ENCODE measurements around the gene S100PBP. TPM values are rescaled to one million over a fixed set of nuclear protein-coding genes. Genes with fewer than 3 reads are reported as not detected.
"Not testable (repeated sequence)": the region's sequence is repeated elsewhere in the genome, so short reads cannot be mapped to it uniquely, and the experiment has no call there.

Gene S100PBP
- total RNA-seq, 4 donors from 2014 or later: 27.3 to 41.9 (median 34.7) TPM

DNA sequence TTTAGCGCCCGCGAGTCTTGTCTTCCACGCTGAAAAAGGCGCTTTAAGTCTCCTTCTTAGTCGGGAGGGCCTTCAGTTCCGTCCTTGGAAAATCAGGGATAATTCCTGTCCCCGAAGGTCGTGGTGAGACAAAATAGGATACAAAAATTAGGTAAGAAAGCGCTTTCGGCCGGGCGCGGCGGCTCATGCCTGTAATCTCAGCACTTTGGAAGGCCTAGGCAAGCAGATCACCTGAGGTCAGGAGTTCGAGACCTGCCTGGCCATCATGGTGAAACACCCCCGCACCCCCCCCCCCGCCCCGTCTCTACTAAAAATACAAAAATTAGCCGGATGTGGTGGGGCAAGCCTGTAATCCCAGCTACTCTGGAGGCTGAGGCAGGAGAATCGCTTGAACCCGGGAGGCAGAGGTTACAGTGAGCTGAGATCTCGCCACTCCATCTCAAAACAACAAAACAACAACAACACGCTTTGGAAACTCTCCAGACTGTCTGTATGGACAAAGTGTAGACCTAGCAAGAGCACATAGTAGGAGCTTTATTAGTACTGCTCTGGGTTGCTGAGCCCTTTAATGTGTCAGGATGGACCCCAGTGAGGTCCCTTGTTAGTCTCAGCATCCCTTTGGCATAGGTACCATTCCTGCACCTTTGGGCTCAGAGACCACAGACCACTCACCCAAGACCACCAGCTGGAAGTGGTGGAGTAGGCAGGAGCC is 84.5 kb downstream of the S100PBP start:
- intact Hi-C loops (cut with DNase I): no loop called here
- WGBS, 2 donors: 55% methylated on average over 18 to 23 of the region's 24 CpGs
- peak overlapping the region; percentile 47 to 78 (median 71) for H3K4me3 ChIP-seq (replicated peaks in 1 of 3)
- H3K9me3 ChIP-seq: no peaks in the 10 kb centered on the region
- no peak for DNase-seq
- H3K27ac ChIP-seq: no peak overlapping the region
- H3K27me3 ChIP-seq: no peaks in the 10 kb centered on the region
- H3K4me1 ChIP-seq: peaks cover 9 to 13% of the 10 kb centered on the region in 2 donors
- no peak for TF ChIP-seq POLR2A (IDR thresholded peaks at IDR 0.05)
- TF ChIP-seq, protein P1, sequence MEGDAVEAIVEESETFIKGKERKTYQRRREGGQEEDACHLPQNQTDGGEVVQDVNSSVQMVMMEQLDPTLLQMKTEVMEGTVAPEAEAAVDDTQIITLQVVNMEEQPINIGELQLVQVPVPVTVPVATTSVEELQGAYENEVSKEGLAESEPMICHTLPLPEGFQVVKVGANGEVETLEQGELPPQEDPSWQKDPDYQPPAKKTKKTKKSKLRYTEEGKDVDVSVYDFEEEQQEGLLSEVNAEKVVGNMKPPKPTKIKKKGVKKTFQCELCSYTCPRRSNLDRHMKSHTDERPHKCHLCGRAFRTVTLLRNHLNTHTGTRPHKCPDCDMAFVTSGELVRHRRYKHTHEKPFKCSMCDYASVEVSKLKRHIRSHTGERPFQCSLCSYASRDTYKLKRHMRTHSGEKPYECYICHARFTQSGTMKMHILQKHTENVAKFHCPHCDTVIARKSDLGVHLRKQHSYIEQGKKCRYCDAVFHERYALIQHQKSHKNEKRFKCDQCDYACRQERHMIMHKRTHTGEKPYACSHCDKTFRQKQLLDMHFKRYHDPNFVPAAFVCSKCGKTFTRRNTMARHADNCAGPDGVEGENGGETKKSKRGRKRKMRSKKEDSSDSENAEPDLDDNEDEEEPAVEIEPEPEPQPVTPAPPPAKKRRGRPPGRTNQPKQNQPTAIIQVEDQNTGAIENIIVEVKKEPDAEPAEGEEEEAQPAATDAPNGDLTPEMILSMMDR (IDR thresholded peaks at IDR 0.05): no peak
- H3K36me3 ChIP-seq: no peaks in the 10 kb centered on the region

DNA sequence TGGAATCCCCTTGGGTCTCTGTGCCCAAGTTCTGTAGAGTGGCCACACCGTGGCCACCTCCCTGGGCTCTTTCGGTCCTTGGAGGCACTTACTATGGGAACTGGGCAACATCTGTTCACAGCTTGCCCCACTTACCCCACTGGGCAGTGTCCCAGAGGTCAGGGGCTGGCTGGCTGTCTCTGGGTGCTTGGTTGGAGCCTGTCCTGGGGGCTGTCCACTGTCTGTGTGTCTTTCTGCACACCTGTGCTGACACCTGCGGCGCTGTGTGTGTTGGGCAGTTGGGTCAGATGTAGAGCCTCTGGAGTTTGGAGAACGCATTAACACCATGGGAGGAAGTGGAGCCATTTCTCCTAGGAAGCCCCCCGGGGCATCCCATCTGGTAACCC is 85.1 kb downstream of the S100PBP start:
- no peak for DNase-seq
- Histone ChIP-seq H3K27ac (no peak overlapping the region), H3K27me3 (no peaks in the 10 kb centered on the region), H3K9me3 (no peaks in the 10 kb centered on the region), H3K36me3 (no peaks in the 10 kb centered on the region), H3K4me3 (replicated peaks in 1 of 3) (no peak overlapping the region), H3K4me1 (peaks cover 13 to 15% of the 10 kb centered on the region in 2 donors)
- 67 to 86% methylated on average over 2 to 5 of the region's 6 CpGs for WGBS, 2 donors
- TF ChIP-seq, protein P1 (IDR thresholded peaks at IDR 0.05): no peak
- intact Hi-C loops (cut with DNase I): no loop called here

DNA sequence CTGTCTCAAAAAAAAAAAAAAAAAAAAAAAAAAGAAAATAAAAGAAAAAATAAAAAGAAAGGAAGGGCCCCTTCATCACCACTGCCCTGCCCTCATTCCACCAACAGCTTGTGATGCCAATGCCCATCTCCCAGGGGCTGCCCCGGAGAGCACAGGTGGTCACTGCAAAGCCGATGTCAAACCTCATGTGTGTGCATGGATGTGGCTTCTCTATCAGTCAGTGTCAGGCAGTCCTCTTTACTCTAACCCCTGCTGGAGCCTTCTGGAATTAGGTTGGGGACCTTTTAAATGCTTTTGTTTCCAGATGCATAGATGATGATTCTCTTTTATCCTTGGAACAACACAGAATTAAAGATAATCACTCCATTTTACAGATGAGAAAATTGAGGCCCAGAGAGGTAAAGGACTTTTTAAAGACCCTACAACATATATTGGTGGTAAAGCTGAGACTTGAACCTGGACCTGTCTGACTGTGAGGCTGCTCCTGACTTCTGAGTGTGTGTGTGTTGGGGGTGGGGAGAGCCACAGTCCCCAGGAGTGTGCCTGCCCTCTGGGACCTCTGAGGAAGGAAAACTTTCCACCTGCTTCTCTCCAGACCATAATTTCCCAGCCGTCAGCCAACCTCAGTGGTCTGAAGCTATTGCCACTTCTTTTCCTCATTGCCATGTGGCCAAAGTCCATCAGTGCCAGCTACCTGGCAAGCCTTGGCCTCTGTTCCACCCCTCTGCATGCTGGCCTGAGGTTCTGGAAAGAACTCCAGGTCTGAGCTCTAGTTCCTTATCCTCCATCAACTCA is 86.7 kb downstream of the S100PBP start:
- Histone ChIP-seq H3K4me3 (replicated peaks in 1 of 3) (no peak overlapping the region), H3K9me3 (no peaks in the 10 kb centered on the region), H3K36me3 (no peaks in the 10 kb centered on the region), H3K27me3 (no peaks in the 10 kb centered on the region), H3K4me1 (peaks cover 13 to 17% of the 10 kb centered on the region in 2 donors), H3K27ac (no peak overlapping the region)
- no peak for DNase-seq
- no peak for TF ChIP-seq POLR2A (IDR thresholded peaks at IDR 0.05)
- WGBS, 2 donors: 60 to 64% methylated on average over 3 of the region's 3 CpGs
- intact Hi-C loops (cut with DNase I): no loop called here

DNA sequence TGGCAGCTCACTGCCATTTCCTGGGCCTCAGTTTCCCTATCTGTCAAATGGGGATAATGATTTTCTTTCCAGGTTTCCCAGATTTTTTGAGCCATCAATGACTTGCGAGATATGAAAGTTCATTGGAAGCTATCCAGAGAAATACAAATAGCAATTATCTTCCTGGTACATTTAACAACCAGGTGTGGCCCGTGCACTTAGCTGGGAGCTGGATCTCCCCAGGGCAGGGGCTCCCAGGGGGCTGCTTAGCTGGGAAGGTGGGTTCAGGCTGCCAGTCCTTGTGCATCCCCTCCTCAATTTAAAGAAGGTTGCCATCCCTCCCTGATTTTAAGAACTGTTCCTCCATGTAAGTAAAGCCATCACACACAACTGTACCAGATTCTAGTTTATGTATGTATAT is 87.3 kb downstream of the S100PBP start:
- WGBS, 2 donors: 82 to 88% methylated on average over 2 of the region's 2 CpGs
- no peaks in the 10 kb centered on the region for H3K36me3 ChIP-seq
- DNase-seq: no peak
- no peaks in the 10 kb centered on the region for H3K27me3 ChIP-seq
- intact Hi-C loops (cut with DNase I): no loop called here
- no peak overlapping the region for H3K4me3 ChIP-seq (replicated peaks in 1 of 3)
- no peaks in the 10 kb centered on the region for H3K9me3 ChIP-seq
- TF ChIP-seq POLR2A (IDR thresholded peaks at IDR 0.05): no peak
- TF ChIP-seq, protein P1 (IDR thresholded peaks at IDR 0.05): no peak
- H3K27ac ChIP-seq: no peak overlapping the region
- peaks cover 13 to 17% of the 10 kb centered on the region in 2 donors for H3K4me1 ChIP-seq

DNA sequence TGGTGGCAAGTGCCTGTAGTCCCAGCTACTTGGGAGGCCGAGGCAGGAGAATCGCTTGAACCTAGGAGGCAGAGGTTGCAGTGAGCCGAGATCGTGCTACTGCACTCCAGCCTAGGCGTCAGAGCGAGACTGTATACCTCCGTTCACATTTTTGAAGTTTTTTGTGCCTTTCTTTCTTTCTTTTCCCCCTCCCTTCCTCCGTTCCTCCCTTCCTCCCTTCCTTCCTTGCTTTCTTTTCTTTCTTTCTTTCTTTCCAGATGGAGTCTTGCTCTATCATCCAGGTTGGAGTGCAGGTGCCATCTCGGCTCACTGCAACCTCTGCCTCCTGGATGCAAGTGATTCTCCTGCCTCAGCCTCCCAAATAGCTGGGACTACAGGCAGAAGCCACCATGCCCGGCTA is 88.1 kb downstream of the S100PBP start:
- H3K9me3 ChIP-seq; H3K27ac ChIP-seq; DNase-seq; H3K27me3 ChIP-seq; intact Hi-C loops (cut with DNase I); H3K4me3 ChIP-seq (replicated peaks in 1 of 3); H3K36me3 ChIP-seq: not testable (repeated sequence)
- H3K4me1 ChIP-seq: peaks cover 8 to 12% of the 10 kb centered on the region in 2 donors
- 80 to 82% methylated on average over 10 of the region's 10 CpGs for WGBS, 2 donors

DNA sequence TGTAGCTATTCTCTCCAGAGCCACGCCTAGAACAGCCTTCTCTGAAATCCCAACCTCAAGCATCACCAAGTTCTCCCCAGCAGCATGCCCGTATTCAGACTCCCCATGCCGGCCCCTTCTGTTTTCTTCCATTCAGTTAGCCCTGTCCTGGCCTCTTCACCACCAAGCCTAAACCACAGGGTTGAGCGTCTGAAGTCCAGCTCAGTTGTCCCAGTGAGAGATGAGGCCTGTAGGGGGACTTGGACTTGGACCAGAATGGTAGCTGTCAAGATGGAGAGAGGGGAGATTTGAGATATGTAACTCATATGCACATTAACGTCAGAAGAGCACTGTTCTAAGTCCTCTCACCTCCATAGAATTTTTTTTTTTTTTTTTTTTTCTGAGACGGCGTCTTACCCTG is 89.2 kb downstream of the S100PBP start:
- intact Hi-C loops (cut with DNase I): no loop called here
- no peaks in the 10 kb centered on the region for H3K9me3 ChIP-seq
- no peak for TF ChIP-seq POLR2A (IDR thresholded peaks at IDR 0.05)
- TF ChIP-seq, protein P1 (IDR thresholded peaks at IDR 0.05): no peak

More for the DNA sequence above, 89.2 kb downstream of the S100PBP start:
- Histone ChIP-seq H3K27me3 (no peaks in the 10 kb centered on the region), H3K27ac (no peak overlapping the region), H3K4me1 (peaks cover 3 to 8% of the 10 kb centered on the region in 2 donors), H3K4me3 (replicated peaks in 1 of 3) (no peak overlapping the region), H3K36me3 (no peaks in the 10 kb centered on the region)
- DNase-seq: no peak
- whole genome bisulfite sequencing, 2 donors: 84% methylated on average over 7 of the region's 7 CpGs
